Inflammatory macrophage treated with lipopolysaccharide for 1 hour (primary cell): ENCODE measurements around the gene PTH.

Source experiments
- DNase-seq, 2 donors: peaks; one replicate each; pipeline ENCODE4 v3.0.0-alpha.2; 2020 to 2022

Gene PTH

GRCh38 chr11:13448876-13449275 is 46.9 kb downstream of the PTH start:
- DNase-seq: peak; percentile 35 to 54

DNA sequence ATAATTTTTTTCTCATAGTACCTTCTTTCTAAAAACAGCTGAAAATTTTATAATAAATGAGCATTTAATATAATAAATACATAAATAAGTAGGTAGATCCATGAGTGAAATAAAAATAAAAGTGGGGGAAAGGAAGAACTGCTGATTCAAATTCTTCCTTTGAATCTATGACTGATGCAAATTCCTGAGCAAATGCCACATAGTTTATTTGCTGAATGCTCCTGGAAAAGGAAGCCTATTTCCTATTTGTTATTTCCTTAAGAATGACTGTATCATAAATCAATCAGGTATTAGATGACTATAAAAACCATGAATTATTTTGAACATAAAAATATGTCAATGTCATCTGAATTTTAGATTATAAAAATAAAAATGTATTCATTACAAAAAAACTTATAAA is 49.4 kb downstream of the PTH start:
- DNase-seq: no peak

GRCh38 chr11:13445588-13445987 is 50.2 kb downstream of the PTH start:
- DNase-seq: no peak
